ENCODE results near the gene GLG1.
"Not testable (repeated sequence)": the region's sequence is repeated elsewhere in the genome, so short reads cannot be mapped to it uniquely, and the experiment has no call there.

The GLG1 gene

DNA sequence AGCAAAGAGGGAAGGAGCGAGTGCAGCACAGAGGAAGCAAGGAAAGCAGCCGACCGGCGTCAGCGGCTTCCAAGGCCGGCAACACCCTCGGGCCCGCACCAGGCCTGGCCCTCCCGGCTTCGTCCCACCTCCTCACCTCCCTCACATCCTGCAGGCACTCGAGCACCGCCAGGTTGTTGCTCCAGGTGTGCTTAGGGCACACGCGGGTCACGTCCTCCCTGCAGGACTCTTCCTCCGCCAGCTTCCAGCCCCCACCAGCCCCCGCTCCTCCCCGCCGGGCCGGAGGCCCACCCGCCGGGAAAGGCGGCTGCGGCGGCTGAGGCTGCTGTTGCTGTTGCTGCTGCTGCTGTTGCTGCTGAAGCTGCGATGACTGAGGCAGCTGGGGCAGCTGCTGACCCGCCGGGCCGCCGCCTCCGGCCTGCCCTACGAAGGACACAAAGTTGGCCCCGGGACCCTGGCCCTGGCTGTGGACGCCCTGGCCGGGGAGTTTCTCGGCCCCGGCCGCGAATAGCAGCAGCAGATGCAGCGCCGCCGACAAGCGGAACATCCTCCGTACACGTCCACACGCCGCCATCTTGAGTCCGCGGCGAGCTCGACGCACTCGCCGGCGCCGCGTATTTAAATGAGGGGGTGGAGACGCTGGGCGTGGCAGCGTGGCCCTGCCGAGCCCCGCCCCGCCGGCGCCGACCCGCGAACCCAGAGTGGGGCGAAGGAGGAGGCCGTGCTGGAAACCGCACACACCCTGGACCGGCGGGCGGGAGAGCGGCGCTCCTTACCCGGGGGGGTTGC, at the start of gene GLG1:
Gene GLG1, minus strand, starts transcription at position 594 of the 789 bp plus-strand sequence. Its CDS starts 20 bp downstream, at position 574.
- peak; percentile 89 for DNase-seq (ENCODE audit: low read depth)
- H3K4me3 ChIP-seq (ENCODE audit: low read length), result peak within 1 kb of the TSS; percentile 98
- TF ChIP-seq, protein P1, sequence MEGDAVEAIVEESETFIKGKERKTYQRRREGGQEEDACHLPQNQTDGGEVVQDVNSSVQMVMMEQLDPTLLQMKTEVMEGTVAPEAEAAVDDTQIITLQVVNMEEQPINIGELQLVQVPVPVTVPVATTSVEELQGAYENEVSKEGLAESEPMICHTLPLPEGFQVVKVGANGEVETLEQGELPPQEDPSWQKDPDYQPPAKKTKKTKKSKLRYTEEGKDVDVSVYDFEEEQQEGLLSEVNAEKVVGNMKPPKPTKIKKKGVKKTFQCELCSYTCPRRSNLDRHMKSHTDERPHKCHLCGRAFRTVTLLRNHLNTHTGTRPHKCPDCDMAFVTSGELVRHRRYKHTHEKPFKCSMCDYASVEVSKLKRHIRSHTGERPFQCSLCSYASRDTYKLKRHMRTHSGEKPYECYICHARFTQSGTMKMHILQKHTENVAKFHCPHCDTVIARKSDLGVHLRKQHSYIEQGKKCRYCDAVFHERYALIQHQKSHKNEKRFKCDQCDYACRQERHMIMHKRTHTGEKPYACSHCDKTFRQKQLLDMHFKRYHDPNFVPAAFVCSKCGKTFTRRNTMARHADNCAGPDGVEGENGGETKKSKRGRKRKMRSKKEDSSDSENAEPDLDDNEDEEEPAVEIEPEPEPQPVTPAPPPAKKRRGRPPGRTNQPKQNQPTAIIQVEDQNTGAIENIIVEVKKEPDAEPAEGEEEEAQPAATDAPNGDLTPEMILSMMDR (conservative IDR thresholded peaks at IDR 0.05; ENCODE audit: low read length), result no peak

DNA sequence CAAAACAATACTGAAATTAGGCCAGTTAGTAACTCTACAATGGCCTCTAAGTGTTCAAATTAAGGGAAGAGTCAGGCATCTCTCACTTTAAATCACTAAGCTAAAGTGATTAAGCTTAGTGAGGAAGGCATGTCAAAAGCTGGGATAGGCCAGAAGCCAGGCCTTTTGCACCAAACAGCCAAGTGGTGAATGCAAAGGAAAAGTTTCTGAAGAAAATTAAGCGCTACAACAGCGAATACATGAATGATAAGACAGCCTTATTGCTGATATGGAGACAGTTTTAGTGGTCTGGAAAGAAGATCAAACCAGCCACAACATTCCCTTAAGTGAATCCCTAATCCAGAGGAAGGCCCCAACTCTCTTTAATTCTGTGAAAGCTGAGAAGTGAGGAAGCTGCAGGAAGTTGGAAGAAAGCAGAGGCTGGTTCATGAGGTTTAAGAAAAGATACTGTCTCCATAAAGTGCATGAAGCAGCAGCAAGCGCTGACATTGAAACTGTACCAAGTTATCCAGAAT, 47.7 kb upstream of the GLG1 start:
- no peak overlapping the region for H3K4me3 ChIP-seq (ENCODE audit: low read length)
- TF ChIP-seq, protein P1 (conservative IDR thresholded peaks at IDR 0.05; ENCODE audit: low read length), result no peak
- DNase-seq (ENCODE audit: low read depth), result no peak

DNA sequence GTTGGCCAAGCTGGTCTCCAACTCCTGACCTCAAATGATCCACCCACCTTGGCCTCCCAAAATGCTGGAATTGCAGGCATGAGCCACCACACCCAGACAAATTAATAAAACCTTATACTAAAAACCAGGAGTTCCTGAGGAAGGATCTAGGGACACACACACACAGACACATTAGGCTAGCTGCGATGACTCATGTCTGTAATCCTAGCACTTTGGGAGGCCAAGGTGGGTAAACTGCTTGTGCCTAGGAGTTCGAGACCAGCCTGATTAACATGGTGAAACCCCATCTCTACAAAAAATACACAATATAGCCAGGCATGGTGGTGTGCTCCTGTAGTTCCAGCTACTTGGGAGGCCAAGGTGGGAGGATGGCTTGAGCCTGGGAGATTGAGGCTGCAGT, 46.0 kb upstream of the GLG1 start:
- DNase-seq (ENCODE audit: low read depth), result peak; percentile 12
- not testable (repeated sequence) for H3K4me3 ChIP-seq (ENCODE audit: low read length)

DNA sequence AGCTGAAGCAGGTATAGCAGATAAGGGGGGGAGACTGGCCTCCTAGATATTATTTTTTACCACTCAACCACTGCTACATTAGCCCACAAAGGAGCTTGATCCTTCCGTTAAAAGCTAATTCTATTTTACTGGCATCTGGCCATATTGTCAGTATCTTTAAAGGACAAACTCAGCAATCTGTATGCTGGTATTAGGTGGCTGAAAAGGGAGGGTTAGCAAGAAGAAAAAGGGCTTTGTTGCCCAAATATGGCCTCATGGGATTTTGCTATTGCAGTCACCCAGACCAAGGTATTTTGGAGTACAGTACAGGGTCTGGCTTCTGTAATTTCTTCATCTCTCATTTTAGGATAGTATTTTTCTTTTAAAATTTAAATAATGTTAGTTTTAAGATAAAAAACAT, 45.3 kb upstream of the GLG1 start:
- DNase-seq (ENCODE audit: low read depth), result no peak
- no peak overlapping the region for H3K4me3 ChIP-seq (ENCODE audit: low read length)
- TF ChIP-seq, protein P1 (conservative IDR thresholded peaks at IDR 0.05; ENCODE audit: low read length), result no peak

DNA sequence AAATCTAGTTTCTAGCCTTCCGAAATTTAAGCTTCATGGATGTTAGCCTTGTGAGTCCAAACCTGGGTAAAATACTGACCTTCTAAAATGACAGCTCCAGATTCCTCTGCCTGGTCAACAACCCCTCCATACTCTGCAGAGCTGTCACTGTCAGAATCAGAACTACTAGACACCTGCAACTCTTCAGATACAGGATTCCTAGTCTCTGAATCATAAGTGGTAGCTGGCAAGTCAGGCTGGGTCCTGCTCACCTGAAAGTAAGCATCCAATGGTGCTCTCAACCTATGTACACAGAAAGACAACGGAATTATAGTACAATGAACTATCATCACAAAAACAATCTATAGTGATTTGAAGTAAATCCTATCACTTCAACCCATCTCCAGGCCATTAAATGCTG, 44.9 kb upstream of the GLG1 start:
- no peak for DNase-seq (ENCODE audit: low read depth)
- H3K4me3 ChIP-seq (ENCODE audit: low read length), result no peak overlapping the region
- TF ChIP-seq, protein P1 (conservative IDR thresholded peaks at IDR 0.05; ENCODE audit: low read length), result no peak

DNA sequence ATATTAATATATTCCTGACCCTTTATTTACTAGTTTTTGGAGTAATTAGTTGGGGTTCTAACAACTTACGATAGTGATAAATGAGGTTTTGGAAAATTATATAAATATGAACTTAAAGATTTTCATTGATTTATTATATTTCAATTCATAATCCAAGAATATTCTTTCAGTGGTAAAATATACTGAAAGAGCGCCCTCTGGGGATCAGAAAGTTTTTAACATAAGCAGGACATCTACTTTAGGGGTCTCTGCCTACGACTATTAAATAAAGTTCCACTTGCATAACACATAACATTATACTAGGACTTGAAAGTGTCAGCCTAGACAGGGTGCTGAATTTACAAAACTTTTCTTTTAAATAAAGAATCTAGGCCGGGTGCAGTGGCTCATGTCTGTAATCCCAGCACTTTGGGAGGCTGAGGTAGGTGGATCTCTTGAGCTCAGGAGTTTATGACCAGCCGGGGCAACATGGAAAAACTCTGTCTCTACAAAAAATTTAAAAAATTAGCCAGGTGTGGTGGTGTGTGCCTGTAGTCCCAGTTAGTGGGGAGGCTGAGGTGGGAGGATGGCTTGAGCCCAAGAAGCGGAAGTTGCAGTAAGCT, 44.2 kb upstream of the GLG1 start:
- DNase-seq (ENCODE audit: low read depth), result peak; percentile 5
- H3K4me3 ChIP-seq (ENCODE audit: low read length), result no peak overlapping the region
- TF ChIP-seq, protein P1 (conservative IDR thresholded peaks at IDR 0.05; ENCODE audit: low read length), result peak; percentile 48

DNA sequence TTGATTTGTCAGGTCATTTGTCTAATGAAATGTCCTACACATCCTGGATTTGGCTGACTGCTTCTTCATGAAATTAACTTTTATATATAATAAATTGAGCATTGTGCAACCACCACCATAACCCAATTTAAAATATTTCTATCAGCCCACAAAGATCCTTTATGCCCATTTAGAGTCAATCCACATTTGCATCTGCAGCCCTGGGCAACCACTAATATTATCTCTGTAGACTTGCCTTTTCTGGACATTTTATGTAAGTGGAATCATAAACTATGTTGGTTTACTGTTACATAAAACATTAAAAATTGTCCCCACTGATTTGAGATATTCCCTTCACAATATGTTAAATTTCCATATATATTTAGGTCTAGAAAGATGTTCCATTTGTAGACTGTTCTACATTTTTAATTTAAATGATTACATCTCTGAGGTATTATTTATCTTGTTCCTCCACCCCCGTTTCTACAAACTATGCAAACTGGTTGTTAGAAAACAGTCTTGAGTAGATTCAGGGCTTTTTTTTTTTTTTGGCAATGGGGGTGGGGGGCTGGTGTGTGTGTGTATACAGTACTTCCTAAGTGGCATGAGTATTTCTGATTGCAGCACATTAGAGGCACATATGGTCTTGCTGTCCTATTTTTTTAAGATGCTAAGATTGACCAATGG, 43.1 kb upstream of the GLG1 start:
- TF ChIP-seq, protein P1 (conservative IDR thresholded peaks at IDR 0.05; ENCODE audit: low read length), result no peak

More for the DNA sequence above, 43.1 kb upstream of the GLG1 start:
- DNase-seq (ENCODE audit: low read depth), result no peak
- no peak overlapping the region for H3K4me3 ChIP-seq (ENCODE audit: low read length)

Data from AG10803 (cell line).